Mammary epithelial cell (primary cell): ENCODE results near the gene ABCC1.

Experiments
- CTCF ChIP-seq, 2 donors: IDR thresholded peaks in 1 of 2; conservative IDR thresholded peaks in 1 of 2; 2 replicates each; pipeline ENCODE4 v1.5.1; 2011 to 2012; ENCODE audit warnings: inconsistent platforms in 2 of 2, low read length in 2 of 2, mild to moderate bottlenecking in 2 of 2, control low read depth in 1 of 2, low read depth in 1 of 2; ENCODE audit not compliant: insufficient read depth in 1 of 2; ENCODE audit errors: extremely low read depth in 1 of 2
- EZH2 ChIP-seq: IDR thresholded peaks from 2 replicates; pipeline ENCODE4 v1.6.1; 2012; ENCODE audit warnings: low read length, inconsistent platforms, borderline replicate concordance

GRCh38 chr16:16052916-16053315 lies 103.5 kb downstream of the ABCC1 start:
- TF ChIP-seq EZH2: no peak
- TF ChIP-seq CTCF (conservative IDR thresholded peaks at IDR 0.05 in 1 of 2, IDR thresholded peaks at IDR 0.05 in 1 of 2; ENCODE audit: extremely low read depth in 1 of 2, insufficient read depth in 1 of 2, low read depth in 1 of 2, low read length in 2 of 2): no peak
